HG02938 (cell line): ENCODE measurements around the gene STYK1.
"Not testable (repeated sequence)": the region's sequence is repeated elsewhere in the genome, so short reads cannot be mapped to it uniquely, and the experiment has no call there.

ENCODE experiments used
- ATAC-seq: cut with Tn5 transposase; IDR thresholded peaks from one replicate; pipeline ENCODE4 v1.9.1; 2021; ENCODE audit warnings: mild to moderate bottlenecking, moderate library complexity; ENCODE audit not compliant: unreplicated experiment

The STYK1 gene

DNA sequence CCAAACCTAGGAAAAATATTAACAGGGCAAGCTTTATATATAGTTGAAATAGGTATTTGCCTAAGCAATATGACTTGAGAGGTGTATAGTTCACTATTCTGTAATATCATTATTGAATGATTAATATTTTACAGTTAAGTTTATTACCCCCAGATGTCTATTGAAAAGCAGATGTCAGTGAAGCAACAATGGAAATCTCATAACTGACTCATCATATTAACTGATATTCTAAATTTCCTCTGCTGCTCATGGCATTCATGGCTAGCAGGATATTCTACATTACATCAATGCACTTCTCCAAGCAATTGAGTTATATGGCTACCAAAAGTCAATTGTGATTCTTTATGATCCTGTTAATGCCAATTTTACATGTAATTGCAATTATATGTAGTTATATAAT lies 50.7 kb downstream of the STYK1 start:
- no peak for ATAC-seq

DNA sequence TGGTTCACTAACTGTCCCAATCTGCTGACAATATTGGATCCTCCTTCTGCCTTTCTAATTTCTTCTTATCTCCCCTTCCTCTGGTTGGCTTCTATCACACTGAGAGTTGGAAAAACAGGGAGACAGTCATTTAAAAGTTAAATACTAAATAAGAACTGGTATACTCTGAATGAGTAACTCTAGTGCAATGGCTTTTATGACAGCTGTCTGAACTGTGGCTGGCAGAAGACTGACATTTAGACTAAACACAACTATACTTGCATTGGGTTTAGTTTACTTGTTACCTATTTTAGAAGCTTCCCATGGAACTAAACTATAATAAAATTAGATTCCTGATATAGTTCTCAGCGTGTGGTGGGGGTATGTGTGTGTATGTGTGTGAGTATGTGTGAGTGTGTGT lies 52.6 kb downstream of the STYK1 start:
- no peak for ATAC-seq

DNA sequence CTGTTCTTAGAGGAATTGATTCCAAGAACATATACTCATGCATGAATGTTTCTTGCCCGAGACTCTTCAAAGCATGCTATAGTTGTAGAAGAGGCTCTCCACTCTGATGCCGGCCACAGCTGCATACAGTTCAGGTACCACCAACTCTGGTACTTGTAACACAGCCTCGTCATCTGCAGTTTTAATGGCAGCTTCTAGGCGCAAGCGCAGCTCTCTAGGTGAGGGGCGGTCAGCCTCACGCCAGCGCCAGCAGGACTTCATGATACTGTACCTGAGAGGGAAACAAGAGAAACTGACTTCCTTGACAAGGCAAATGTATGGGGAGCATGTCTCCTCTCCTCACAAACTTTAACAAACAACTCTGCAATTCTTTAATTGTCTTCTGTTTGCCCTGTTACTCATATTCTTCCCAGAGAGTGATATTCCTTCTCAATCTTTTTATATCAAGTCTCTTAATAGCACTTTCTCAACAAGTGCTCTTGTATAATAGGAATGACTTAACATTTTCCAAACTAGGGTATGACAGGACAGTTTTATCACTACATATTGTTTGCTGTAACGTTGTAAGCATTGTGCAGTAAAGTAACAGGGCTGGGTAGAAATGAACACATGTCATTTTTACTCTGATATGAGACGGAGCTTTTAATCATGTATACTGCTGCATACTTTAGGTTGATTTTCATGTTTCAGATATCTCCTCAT lies 53.6 kb downstream of the STYK1 start:
- no peak for ATAC-seq

DNA sequence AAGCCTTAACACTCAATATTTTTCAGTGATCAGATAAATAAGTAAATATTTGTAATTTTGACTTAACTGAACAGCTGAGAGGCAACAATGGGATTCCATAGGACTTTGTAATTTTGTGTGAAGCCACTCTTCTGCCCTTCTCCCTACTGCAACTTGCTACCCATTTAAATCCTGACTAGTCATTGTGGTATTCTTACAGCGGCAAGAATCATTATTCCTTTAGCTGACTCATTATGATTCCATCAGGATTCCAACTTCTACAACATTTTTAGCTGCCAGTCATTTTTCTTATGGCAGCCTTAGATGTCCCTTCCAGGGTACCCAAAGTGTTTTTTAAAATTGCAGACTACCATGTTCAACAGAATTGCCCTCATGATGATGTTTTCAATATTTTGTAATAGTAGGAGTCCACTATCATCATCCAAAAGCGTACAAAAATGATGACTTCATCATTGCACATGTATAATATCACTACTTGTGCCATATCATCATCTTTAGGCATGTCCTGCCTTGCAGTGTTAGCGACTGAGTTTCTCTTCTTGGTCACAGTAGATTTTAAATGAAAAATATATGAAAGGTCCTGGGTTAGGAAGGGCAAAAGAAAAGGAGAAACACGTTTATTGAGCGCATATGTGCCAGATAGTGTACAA lies 55.4 kb downstream of the STYK1 start:
- no peak for ATAC-seq

DNA sequence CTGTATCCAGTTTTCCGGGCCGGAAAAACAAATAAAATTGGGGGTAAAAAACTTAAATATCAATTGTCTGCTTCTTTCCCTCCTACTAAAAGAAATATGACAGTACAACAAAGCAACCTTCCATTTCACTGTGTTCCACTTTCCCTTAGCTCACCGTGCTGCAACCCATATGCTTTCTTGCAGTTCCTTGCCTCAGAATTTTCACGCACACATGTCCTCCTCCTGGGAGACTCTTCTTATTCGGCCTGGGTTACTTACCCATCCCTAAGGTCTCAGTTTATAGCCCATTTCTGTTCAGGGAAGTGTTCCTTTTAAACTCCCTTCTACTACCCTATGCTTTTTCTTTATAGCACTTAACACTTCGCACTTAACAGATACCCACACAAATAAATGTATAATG lies 56.0 kb downstream of the STYK1 start:
- no peak for ATAC-seq

DNA sequence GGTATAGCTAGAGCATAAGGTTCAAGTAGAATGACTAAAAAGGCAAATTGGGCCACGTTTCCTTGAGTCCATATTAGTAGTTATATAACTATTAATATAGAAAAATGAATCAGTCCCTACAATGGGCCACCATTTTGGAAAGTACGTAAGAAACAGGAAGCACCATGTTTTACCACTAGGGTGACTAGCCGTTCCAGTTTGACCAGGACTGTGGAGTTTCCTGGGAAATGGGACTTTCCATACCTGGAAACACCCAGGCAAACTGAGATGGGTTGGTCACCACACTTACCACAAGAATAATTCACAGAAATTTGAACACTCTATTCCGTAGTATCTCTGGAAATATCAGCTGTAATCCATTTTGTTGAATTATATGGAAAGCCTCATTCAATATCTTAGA lies 58.3 kb downstream of the STYK1 start:
- ATAC-seq, result no peak

DNA sequence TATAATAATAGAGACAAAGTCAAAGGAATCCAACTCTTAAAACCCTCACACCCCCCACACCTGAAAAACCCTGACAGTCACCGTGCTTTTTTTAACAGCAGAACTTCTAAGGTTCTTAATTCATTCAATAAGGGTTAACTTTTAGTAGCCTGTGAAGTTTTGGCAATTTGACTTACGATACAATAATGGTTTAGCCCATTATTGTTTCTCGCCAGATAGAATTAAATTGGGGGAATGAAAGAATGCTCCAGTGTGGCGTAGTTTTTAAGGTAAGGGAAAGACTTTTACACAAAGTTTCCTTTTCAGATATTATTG lies 59.8 kb downstream of the STYK1 start:
- ATAC-seq, result no peak

DNA sequence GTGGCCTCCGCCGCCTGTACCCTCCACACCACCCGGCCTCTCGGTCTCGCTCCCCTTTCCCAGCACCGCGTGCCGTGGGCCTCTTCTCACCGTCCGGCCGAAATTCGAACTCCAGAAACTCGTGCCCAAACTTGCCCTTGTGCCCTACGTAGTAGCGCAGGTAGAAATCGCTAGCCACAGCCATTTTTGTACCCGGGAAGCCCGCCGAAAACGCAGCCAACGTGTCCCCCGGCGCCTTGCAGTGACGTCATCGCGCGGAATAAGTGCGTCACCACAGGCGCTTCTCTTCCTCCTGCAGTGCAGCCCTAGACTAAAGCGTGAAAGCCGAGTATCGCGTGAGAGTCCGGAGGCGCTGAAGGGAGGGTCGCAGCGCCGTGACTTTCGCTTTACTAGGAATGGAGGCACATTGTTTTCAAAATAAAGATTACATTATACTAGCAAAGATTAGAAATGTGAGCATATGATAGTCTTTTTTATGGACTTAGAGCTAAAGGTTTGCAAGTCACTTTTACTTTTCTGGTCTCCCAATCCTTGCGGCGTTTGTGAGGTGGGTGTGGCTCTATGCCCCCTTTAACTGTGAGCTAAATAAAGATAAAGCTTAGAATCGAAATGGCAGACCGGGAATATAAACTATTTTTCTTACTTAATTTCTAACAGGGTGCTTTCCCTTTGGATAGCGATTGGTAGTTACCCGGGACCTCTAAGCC lies 60.4 kb downstream of the STYK1 start, which contains the start of gene MAGOHB:
TSS of gene MAGOHB (minus strand) at position 261 of the 707 bp plus-strand sequence. CDS start at position 184, 77 bp downstream.
- peak; percentile 90 for ATAC-seq

DNA sequence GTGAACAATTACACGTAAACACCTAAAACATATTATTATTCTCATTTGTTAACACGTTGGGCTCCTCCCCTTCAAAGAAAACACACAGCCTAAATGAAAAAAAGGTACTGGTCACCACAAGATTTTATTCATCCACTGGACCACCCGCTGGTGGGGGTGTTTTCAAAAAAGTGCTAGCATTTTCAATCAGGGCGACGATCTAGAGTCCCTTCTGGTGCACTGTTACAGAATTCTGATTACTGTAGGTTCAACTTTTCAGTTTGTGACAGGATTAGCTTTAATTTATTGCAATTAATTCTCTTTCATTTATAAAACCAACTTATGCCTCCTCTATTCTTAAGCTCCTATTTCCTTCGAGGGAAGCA lies 60.9 kb downstream of the STYK1 start:
- peak; percentile 11 for ATAC-seq

DNA sequence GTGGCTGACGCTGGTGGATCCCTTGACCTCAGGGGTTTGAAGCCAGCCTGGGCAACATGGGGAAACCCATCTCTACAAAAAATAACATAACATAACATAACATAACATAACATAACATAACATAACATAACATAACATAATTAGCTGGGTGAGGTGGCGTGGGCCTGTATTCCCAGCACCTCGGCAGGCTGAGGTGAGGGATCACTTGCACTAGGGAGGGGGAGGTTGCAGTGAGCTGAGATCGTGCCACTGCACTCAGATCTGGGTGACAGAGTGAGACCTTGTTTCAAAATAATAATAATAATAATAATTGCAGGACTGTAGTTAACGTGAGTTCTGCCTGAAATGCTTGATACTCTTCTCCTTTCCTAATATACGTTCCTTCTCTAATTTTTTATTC lies 61.7 kb downstream of the STYK1 start:
- no peak for ATAC-seq

DNA sequence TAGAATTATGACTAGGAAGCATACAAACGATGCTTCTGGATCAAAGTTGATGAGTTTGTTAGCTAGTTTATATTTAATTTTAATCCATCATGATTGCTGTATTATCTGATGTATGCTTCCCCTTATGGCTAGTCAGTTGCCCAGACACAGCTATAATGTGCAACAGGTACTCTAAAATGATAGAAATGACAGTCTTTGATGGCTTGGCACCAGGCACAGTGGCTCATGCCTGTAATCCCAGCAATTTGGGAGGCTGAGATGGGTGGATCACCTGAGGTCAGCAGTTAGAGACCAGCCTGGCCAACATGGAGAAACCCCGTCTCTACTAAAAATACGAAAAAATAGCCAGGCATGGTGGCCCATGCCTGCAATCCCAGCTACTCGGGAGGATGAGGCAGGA lies 62.6 kb downstream of the STYK1 start:
- not testable (repeated sequence) for ATAC-seq

DNA sequence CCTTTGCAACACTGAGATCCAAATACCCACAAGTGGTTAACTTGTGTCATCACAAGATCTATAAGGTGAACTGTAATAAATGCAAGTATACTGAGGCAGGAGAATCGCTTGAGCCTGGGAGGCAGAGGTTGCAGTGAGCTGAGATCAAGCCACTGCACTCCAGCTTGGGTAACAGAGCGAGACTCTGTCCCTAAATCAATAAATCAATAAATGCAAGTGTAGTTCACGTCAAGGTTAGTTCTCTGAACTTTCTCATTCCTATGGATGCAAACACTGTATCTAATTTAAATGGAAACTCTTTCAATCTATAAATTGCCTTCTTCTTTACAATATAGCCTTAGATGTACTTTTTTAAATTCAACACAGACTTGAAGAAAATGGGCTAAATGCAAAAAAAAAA lies 63.7 kb downstream of the STYK1 start:
- no peak for ATAC-seq

DNA sequence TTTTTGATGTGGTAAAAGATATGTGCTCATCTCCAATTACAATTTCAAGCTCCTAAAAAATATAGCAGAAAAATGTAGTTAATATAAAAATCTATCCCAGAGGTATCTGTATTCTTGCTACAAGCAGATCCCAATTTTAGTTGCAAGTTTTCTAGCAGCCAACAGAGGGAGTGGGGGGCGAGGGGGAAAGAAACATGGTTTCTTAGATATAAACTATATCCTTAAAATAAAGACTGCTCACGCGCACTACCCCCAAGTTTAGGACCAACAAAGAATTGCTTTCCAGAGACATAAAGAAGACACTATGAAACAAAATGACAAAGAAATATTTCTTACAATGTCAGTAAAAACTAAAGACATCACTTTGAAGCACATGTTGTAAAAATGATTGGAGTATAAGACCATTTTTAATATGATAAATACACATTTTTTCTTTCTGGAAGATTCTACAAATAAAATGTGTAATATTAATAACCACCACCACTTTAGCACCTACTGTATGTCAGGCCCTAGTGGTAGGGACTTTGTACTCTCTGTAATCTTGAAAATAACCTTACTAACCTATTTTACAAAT lies 65.9 kb downstream of the STYK1 start:
- ATAC-seq, result no peak

DNA sequence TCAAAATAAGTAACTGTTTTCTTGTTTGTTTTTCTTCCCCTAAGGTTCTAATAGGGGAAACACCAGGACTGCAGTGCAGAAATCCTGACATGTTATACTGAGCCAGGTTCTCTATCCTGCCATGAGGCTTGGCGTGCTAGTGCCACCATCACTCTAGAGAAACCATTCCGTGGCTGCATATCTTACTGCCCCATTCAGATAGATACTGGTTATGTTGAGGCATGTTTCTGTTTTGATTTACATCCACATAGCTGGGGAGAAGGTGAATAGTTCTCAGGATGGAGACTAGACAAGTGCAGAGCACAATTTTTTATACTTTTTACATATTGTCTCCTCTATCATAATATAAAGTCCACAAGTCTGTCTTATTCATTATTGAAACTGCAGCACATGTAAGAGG lies 72.0 kb downstream of the STYK1 start:
- no peak for ATAC-seq

DNA sequence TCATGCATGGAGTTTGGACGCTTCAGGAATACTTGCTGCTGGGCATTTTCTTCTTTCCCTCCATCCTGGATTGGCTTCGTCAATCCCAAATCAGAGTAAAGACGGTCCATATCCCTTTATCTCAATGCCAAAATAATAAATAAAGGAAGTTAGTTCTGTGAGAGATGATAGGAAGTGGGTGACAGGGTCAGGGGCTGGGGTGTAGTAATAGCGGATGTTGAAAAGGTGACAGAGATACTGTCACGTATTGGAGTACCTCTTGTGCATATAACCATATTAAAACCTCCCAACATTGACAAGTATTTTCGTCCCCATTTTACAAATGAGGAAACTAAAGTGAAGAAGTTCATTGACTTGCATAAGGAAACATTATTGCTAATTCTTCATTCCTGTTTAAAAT lies 72.9 kb downstream of the STYK1 start:
- ATAC-seq, result no peak

DNA sequence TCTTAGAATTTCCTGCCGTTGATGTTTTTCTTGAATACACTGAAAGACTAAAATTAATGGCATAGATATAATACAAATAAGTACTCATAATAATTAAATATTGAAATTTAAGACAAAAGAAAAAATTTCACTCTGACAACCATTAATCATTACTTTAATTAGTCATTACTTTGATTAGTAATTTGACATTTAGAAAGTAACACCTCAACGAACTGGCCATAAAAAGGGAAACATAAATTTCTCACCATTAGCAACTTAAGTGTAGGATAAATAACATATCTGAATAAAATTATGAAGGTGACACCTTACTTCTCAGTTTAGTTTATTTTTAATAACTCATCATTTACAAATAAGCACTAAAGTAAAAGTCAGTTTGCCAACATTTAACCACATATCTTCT lies 78.0 kb downstream of the STYK1 start:
- no peak for ATAC-seq

DNA sequence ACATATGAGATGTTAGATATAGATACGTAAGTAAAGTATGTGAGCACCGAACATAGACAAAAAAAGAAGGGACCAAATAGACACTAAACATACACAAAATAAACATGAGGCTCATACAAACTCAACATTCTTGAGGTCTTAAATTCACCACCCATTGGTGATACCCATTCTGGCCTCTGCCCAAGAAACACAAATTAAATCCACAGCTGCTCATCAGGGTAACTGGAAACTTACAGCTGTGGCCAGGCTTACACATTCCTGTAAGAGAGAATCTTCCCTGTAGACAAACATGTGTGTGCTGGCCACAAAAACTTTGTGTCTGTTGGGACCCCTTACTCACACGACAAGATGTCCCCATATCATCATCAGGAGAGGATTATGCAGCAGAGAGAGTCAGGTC lies 82.9 kb downstream of the STYK1 start:
- no peak for ATAC-seq

DNA sequence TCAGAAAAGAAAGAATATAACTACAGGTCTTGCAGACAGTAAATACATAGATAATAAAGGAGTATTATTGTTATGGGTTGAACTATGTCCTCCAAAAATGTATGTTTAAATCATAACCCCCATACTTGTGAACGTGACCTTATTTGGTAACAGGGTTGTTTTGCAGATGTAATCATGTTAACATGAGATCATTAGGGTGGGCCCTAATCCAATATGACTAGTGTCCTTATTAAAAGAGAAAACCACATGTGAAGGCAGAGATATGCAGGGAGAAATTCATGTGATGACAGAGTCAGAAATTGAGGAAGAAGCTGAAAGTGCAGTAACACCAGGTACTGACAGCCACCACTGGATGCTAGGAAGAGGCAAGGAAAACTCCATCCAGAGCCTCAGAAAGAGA lies 89.4 kb downstream of the STYK1 start:
- ATAC-seq, result no peak

DNA sequence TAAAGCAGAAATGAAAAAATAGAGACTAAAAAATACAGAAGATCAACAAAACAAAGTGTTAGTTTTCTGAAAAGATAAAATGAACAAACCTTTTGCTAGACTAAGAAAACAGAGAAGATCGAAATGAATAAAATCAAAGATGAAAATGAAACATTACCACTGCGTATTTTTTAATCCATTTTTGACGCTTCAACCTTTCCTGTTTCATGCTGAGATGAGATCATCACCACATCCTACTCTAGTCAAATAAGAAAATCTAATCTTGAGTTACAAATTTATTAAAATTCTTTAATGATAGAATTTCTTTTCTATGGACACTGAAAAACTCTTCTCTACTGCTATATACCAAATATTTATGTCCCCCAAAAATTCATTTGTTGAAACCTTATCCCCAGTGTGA lies 91.1 kb downstream of the STYK1 start:
- ATAC-seq, result no peak

DNA sequence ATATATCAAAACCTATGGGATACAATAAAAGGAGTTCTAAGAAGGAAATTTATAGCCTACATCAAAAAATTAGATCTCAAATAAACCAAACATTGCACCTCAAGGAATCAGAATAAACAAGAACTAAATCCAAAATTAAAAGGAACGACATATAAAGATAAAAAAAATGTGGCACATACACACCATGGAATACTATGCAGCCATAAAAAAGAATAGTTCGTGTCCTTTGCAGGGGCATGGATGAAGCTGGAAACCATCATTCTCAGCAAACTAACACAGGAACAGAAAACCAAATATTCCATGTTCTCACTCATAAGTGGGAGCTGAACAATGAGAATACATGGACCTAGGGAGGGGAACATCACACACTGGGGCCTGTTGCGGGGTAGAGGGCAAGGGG lies 91.7 kb downstream of the STYK1 start:
- ATAC-seq, result not testable (repeated sequence)

DNA sequence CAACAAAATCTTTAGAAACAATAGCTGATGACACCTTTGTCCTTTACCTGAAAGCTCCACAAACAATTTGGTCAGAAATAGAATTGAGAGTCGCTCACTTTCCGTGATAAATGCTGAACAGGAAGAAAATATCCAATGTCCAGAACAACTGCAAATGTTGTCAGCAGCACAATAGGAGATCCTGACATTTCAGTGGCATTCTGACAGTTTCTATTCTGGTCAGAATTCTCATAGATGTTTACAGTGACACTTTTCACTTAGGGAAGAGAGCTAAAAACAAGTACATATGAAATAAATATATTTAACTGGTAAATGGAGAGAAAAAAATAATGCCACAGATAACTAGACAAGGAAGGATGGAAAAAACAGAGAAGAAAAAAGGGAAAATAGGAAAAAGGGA lies 99.5 kb downstream of the STYK1 start:
- no peak for ATAC-seq

DNA sequence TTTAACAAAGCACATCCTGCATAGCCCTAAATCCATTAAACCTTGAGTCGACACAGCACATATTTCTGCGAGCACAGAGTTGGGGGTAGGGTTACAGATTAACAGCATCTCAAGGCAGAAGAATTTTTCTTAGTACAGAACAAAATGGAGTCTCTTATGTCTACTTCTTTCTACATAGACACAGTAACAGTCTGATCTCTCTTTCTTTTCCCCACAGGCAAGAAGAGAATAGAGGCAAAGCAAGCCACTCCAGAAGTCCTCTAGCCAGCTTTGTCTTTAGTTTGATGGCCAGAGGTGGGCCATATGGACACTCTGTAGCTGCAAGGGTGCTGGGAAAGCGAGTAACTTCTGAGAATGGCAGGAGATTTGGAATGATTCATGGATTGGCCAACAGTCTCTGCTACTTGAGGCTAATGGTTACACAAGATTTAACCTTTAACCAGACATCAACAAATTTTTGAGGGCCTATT lies 101.8 kb downstream of the STYK1 start:
- ATAC-seq, result not testable (repeated sequence)
